ENCODE measurements around the gene GLCE. TPM values are rescaled to one million over a fixed set of nuclear protein-coding genes. Genes with fewer than 3 reads are reported as not detected.
"Not testable (repeated sequence)": the region's sequence is repeated elsewhere in the genome, so short reads cannot be mapped to it uniquely, and the experiment has no call there.

Gene GLCE
- total RNA-seq, 1 experiment from 2014 or later, result 43.3 TPM

DNA sequence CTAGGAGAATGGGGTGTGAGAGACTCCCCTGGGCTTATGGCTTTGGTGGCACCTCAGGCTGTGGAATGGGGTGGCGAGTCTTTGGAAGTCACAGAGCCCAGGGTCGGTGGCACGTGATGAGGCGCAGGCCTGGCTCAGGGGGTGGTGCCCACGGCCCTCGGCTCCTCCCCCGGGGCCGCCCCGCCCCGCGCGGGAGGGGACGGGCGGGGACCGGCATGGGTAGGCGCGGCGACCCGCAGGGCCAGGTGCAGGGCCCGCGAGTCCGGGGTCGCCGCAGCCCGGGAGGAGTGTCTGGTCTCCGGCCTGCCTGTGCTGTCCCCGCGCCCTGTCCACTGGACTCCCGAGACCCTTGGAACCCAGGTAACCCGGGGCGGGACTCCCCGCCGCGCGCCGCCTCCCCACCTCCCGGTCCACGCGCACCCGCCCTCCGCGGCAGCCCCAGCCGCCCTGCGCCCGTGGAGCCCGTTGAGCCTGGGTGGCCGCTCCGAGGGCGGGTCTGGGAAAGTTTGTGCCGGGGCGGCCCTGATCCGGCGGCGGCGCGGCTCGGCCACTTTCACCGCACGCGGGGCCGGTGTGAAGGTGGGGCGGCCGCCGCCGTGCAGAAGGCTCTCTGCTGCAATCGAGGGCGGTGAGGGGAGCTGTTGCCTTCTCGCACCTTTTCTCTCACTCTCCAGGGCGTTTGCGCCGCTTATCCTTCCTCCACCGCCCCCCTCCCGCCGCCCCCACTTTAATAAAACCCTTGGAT is 138.4 kb downstream of the GLCE start, which contains the start of gene PAQR5:
TSS of gene PAQR5 (plus strand) at position 216 of the 745 bp plus-strand sequence. CDS start 61,169 bp downstream, outside the sequence.
- in situ Hi-C loops (cut with HindIII; ENCODE audit: low pct_unique_long_range_greater_than_20kb, low sequenced_read_pairs), result no loop called here
- DNase-seq (ENCODE audit: low read depth, low spot score), result peak; percentile 49

DNA sequence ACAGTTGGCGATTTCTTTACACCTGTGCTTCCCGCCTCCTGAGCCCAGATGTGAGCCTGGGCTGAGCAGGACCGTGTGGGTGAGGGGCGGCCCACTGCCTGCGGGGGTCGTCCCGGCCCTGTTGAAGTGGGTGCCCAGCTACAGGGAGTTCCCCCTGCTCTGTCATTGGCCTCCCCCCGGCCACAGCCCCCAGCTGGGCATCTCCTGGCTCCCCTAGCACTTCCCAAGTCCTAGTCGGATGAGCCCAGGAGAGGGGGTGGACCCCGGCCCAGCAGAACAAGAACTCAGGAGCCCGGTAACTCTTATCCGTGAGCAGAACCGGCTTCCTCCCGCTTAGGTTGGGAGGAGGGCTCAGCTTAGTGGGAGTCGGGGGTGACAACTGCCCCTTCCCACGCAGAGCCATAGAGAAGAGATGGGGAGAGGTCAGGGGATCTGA is 139.0 kb downstream of the GLCE start:
- no peak for DNase-seq (ENCODE audit: low read depth, low spot score)
- in situ Hi-C loops (cut with HindIII; ENCODE audit: low pct_unique_long_range_greater_than_20kb, low sequenced_read_pairs), result no loop called here

DNA sequence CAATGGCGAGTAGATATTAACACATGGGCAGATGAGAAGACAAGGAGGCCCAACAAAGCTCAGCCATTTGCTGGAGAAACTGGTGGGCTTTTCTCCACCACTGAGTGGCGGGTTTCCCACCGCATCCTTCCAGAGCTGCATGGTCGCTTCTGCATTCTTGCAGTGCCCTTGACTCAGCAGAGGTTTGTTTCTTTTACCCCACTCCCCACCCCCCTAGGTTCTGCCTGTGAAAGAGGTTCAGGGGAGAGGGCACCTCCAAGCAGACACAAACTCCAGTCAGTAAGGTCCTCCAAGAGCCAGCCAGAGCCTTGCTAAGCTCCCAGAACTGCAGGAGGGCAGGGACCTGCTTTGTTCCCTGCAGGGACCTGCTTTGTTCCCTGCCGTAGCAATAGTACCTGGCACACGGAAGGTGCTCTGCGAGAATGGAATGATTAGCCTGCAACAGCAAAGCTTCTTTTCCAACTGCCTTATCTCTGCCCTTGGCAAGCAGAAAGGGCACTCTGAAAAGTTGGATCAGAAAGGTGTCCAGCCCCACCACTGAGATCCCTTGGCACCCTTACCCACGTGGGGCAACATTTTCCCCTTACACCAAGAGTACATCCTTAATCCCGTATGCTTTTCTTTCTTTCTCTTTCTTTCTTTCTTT is 139.6 kb downstream of the GLCE start:
- in situ Hi-C loops (cut with HindIII; ENCODE audit: low pct_unique_long_range_greater_than_20kb, low sequenced_read_pairs), result no loop called here
- DNase-seq (ENCODE audit: low read depth, low spot score), result no peak

DNA sequence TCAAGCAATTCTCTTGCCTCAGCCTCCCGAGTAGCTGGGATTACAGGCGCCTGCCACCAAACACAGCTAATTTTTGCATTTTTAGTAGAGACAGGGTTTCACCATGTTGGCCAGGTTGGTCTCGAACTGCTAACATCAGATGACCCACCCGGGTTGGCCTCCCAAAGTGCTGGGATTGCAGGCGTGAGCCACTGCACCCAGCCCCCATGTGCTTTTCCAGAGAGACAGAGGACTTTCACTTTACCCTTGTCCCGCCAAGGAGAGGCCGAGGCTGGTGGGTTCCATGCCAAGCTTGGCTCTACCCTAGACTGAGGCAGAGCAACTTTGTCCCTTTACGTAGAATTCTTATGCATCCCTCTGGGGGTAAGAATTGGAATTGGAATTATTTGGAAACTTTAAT is 140.7 kb downstream of the GLCE start:
- DNase-seq (ENCODE audit: low read depth, low spot score), result not testable (repeated sequence)

DNA sequence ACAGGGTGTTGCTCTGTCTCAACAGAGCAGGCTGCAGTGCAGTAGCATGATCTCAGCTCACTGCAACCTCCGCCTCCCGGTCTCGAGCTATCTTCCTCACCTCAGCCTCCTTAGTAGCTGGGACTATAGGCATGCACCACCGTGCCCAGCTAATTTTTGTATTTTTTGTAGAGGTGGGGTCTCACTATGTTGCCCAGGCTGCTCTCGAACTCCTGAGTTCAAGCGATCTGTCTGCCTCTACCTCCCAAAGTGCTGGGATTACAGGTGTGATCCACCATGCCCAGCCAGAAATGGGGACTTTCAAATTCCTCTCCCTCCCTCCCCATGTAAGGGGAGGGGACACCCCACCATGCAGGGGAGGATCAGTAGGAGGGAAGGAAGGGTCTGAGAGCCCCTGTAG is 141.7 kb downstream of the GLCE start:
- DNase-seq (ENCODE audit: low read depth, low spot score); in situ Hi-C loops (cut with HindIII; ENCODE audit: low pct_unique_long_range_greater_than_20kb, low sequenced_read_pairs): not testable (repeated sequence)

More for the DNA sequence above, 140.7 kb downstream of the GLCE start:
- in situ Hi-C loops (cut with HindIII; ENCODE audit: low pct_unique_long_range_greater_than_20kb, low sequenced_read_pairs), result not testable (repeated sequence)

DNA sequence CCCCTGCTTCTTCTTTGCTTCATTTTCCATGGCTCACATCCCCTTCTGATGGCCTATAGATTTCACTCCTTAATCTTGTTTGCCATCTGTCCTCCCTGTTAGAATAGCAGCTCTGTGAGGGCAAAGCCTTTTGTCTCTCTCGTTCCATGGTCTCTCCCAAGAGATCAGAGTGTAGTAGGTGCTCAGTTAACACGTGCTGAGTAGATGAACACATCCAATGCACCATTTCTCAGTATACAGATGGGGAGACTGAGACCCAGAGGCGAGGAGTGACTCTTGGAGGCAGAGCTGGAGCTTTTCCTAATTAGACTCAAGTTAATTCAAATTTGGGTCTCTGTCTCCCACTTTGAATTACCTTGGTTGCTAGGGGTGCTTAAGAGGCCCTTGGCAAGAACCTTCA is 142.5 kb downstream of the GLCE start:
- in situ Hi-C loops (cut with HindIII; ENCODE audit: low pct_unique_long_range_greater_than_20kb, low sequenced_read_pairs), result no loop called here
- DNase-seq (ENCODE audit: low read depth, low spot score), result no peak

DNA sequence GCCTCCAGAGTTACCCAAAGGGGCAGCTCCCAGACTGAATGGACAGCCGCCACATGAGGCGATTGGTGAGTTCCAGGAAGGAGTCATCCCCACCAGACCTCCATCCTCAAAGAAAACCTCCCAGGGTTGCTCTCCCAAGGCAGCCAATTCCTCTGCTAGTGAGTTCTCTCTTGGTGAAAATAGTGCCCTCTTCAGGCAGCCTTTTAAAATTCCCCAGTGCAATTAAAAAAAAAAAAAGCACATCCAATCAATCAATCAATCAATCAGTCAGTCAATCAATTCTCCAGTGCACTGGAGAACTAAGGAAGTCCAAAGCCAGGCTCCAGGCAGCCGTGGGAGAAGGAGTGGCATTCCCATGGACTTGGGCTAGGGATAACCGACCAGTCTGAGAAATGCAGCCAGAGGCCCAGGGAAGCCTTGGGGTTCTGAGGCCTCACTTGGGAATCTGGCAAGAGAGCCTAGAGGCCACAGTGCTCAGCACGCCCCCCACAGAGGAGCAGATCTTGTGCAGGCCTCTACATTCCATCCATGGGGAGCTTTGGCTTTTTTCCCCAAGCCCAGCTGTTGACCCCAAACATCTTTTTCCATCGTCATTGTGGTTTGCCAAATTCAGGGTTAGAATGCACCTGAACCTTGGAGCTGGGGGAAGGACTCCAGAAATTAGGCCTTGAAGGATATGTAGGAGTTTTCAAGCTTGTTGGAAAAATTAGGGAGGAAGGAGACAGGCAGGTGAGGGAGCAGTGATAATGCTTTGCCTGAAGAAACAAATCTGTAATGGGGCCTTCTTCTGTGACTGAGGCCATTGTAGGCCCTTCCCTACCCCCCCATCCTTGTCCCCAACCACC is 143.1 kb downstream of the GLCE start:
- in situ Hi-C loops (cut with HindIII; ENCODE audit: low pct_unique_long_range_greater_than_20kb, low sequenced_read_pairs), result no loop called here
- peak; percentile 47 for DNase-seq (ENCODE audit: low read depth, low spot score)

DNA sequence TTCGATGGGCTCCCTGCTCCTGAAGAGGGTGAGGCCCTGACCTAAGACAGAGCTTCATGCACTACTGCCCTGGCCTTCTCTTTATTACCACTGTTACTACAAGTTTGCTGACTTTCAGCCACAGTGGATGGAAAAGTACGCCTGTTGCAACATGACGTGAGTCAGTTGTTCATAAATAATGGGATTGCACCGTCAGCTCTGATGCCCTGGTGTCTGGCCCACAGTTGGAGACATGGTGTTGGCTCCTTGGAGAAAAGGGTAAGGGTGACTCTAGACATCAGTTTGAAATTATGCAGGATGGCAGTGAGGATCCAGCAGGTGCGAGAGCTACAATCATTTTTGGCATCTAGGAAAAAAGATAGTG is 143.7 kb downstream of the GLCE start:
- in situ Hi-C loops (cut with HindIII; ENCODE audit: low pct_unique_long_range_greater_than_20kb, low sequenced_read_pairs), result no loop called here
- no peak for DNase-seq (ENCODE audit: low read depth, low spot score)

DNA sequence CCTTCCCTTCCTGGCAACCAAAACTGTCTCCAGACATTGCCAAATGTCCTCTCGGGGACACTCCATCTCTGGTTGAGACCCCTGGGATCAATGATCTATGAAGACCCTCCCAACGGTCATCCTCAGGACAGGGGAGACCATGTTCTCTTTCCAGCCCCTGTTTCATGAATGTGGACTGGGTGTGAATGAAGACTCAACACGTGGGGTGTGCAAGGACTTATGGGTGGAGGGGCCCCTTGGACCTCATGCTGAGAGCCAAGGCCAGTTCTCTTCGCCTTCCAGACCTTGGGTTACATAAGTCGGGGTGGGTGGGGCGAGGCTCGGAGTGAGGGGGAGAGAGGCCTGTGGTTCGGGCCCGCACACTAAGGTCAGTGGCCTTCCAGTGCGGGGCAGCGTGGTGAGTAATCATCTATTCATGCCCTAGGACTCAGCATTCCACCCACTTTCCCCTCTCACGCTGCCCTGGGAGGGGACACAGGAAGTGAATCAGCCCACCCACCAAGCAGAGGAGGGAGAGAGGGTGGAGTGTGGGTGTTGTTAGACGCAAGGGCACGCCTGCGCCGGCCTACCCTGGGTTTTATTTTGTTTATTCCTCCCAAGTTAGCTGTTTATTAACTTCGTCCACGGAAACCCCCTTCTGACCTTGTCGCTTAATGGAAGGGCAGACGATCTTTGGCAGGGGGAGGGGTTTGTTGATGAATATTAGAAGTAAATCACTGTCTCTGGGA is 144.9 kb downstream of the GLCE start:
- in situ Hi-C loops (cut with HindIII; ENCODE audit: low pct_unique_long_range_greater_than_20kb, low sequenced_read_pairs), result no loop called here
- no peak for DNase-seq (ENCODE audit: low read depth, low spot score)

DNA sequence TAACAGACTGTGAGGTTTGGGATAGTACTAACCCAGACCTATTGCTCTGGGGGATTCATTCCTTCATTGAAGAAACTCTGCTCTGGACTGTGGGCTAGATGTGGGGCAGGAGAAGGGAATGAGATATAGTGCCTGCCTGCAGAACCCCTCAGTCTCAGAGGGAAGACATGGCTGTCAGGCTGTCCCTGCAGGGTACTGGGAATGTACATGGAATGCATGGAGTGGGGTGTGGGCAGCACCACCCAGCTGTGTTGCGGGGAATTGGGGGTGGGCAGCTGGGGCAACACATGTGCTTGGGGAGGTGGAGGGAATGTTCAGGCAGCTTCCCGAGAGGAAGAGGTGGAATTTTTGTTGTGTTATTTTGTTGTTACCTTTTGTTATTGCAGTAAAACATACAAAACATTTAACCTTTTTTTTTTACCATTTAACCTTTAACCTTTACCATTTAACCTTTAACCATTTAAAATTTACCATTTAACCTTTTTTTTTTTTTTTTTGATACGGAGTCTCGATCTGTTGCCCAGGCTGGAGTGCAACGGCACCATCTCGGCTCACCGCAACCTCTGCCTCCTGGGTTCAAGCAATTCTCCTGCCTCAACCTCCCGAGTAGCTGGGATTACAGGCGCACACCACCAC is 145.6 kb downstream of the GLCE start:
- in situ Hi-C loops (cut with HindIII; ENCODE audit: low pct_unique_long_range_greater_than_20kb, low sequenced_read_pairs), result no loop called here
- DNase-seq (ENCODE audit: low read depth, low spot score), result no peak

DNA sequence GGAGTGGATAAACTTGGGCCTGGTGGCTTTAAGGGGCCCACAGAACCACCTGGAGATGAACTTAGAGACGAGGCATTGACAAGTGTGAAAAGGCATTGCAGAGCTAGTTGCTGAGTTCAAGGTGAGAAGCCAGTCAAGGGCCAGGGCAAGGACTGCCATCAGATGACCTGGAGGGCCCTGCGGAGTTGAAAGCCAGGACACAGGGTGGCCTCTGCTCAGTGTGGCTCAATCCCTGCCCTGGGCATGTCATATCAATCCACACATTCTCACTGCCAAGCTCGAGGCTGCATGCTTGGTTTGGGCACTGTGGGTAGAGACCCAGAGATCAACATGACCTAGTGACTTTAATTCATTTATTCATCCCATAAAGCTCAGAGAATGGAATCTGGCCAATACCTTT is 147.5 kb downstream of the GLCE start:
- no peak for DNase-seq (ENCODE audit: low read depth, low spot score)
- in situ Hi-C loops (cut with HindIII; ENCODE audit: low pct_unique_long_range_greater_than_20kb, low sequenced_read_pairs), result no loop called here

DNA sequence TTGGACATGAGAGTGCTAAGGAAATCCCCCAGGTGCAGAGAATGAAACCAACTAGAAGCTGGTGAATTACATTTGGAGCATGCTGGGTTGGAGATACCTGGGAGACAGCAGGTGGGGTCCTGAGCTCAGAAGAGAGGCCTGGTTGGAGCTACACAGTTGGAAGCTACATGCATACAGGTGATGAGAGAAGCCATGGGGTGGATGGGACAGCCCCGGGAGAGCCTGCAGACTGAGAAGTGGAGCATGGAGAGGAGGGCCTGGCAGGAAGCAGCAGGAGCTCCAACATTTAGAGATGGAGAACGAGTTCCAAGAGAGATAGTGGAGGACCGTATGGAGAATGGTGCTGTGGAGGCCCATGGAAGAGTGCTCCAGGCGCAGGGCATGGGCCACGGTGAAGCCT is 148.5 kb downstream of the GLCE start:
- DNase-seq (ENCODE audit: low read depth, low spot score), result no peak
- in situ Hi-C loops (cut with HindIII; ENCODE audit: low pct_unique_long_range_greater_than_20kb, low sequenced_read_pairs), result no loop called here

DNA sequence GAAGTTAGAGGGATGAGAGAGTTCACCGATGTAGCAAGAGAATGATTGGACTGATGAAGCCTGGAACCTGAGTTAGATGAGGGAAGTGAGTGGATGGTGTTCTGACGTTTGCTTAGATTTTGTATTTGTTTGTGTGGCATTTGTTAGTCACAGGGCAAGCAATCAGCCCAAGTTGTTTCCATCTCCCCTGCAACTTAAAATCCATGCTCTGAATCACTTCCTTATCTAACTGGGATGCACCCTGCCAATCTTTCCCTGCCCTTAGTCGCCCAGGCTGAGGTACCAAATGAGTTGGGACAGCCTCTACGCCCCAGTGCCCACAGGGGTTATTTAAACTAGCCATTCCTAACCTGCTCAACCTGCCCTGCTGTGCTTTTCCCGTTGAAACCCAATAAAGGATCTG is 150.9 kb downstream of the GLCE start:
- no peak for DNase-seq (ENCODE audit: low read depth, low spot score)
- in situ Hi-C loops (cut with HindIII; ENCODE audit: low pct_unique_long_range_greater_than_20kb, low sequenced_read_pairs), result no loop called here

DNA sequence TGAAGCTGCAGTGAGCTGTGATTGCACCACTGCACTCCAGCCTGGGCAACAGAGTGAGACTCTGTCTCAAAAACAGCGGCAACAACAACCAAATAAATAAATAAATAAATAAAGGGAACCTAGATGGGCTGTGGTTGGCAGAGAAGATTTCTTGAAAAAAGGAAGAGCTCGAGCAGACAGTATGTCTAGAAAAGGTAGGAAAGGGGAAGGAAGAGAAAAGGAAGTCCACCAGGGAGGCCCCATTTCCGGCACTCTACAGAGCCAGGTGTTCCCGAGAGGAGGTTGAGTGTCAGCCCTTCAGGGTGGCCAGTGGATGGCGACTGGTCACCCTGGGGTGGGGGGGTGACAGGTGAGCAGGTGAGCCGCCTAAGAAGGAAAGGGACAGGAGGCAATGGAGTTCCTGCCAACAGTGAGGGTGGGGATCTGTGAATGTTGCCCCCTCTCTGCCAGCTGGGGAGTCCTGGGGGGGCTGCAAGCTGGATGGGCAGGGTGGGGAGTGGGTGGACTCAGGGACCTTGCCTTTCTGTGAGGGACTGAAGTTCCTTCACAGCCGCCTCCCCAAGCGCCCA is 153.1 kb downstream of the GLCE start:
- DNase-seq (ENCODE audit: low read depth, low spot score), result no peak
- in situ Hi-C loops (cut with HindIII; ENCODE audit: low pct_unique_long_range_greater_than_20kb, low sequenced_read_pairs), result no loop called here

DNA sequence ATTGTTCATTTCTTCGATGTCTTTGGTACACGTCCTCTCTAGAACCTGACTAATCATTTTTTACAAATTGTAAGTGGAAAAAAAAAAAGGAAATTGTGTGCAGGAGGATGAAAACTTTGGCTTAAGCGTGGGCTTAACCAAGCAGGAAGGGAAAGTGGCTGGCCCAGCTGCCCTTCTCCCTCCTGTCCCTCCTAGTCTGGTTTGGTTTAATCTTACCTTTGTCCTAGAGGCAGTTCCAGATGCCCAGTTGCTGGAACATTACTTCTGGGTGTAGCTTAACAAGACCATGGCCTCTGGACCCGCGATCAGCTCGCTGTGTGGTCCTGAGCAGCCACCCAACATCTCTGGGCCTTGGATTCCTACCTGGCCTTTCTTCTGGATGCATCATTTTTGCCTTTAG is 153.7 kb downstream of the GLCE start:
- in situ Hi-C loops (cut with HindIII; ENCODE audit: low pct_unique_long_range_greater_than_20kb, low sequenced_read_pairs), result no loop called here
- no peak for DNase-seq (ENCODE audit: low read depth, low spot score)

DNA sequence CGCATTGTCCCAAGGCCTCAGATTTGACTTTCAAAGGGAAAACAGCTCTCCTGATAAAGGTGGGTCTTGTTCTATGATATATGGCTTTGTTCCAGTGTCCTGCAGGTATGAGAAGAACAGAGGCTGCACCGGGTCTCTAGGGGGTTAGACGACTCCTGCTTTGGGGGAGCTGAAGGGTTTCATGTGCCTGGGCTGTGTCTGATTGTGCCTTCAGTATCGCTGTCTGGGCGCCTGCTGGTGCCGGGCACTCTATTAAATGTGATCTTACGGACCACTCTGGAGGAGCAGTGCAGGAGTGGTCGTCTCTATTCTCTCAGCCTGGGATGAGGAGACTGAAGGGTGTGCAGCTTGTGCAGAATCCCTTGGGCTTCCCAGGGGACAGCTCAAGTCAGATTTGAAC is 154.3 kb downstream of the GLCE start:
- DNase-seq (ENCODE audit: low read depth, low spot score), result no peak
- in situ Hi-C loops (cut with HindIII; ENCODE audit: low pct_unique_long_range_greater_than_20kb, low sequenced_read_pairs), result no loop called here

Measured in SK-MEL-5 (cell line).